ENCODE measurements around the gene ZNF628. TPM values are rescaled to one million over a fixed set of nuclear protein-coding genes. Genes with fewer than 3 reads are reported as not detected.

The ZNF628 gene
- total and polyA plus RNA-seq, 2 of the 4 experiments (the other 2 are of a cell fraction) = 0.18 to 1.9 TPM

GRCh38 chr19:55516878-55517620, 40.6 kb downstream of the ZNF628 start:
- Histone ChIP-seq H4K20me1 (ENCODE audit: insufficient read depth, low read length) (no peaks in the 10 kb centered on the region), H3K36me3 (ENCODE audit: control insufficient read depth, insufficient read depth, low read length) (no peaks in the 10 kb centered on the region), H3K79me1 (ENCODE audit: low read depth in 1 of 2, low read length in 2 of 2) (peaks cover 0 to 18% of the 10 kb centered on the region in 2 experiments; a peak in 2 of 4 replicates), H3K4me1 (ENCODE audit: control insufficient read depth, insufficient read depth, low read length) (peaks cover 2% of the 10 kb centered on the region; the same call in 1 of the 2 replicates), H3K4ac (ENCODE audit: low read depth, low read length) (peak overlapping the region; percentile 27), H3K9me3 (ENCODE audit: control insufficient read depth, insufficient read depth, low read length) (no peaks in the 10 kb centered on the region), H2AK5ac (ENCODE audit: low read depth, low read length) (peak overlapping the region; percentile 22), H4K91ac (ENCODE audit: insufficient read depth, low read depth, low read length) (no peak overlapping the region), H4K8ac (ENCODE audit: low read depth in 2 of 2, low read length in 2 of 2) (peak overlapping the region in 1 of 2 experiments; percentile 79; a peak in 1 of 4 replicates), H2AK9ac (replicated peaks; ENCODE audit: low read depth, low read length, poor library complexity) (peak overlapping the region; percentile 98), H2BK5ac (ENCODE audit: low read depth, low read length, poor library complexity, severe bottlenecking) (peak overlapping the region; percentile 10), H3K9ac (ENCODE audit: low read depth, low read length) (no peak overlapping the region), H3K27me3 (ENCODE audit: control insufficient read depth, insufficient read depth, low read length) (no peaks in the 10 kb centered on the region), H3K4me2 (ENCODE audit: low read depth, low read length) (peak overlapping the region; percentile 52; the same call in 1 of the 2 replicates), H3K27ac (ENCODE audit: insufficient read depth, low read length) (peak overlapping the region; percentile 24), H3K9me1 (ENCODE audit: insufficient read depth, low read length) (peaks cover 22% of the 10 kb centered on the region), H3K4me3 (ENCODE audit: insufficient read depth, low read depth, low read length) (peak overlapping the region; percentile 9), H3K56ac (ENCODE audit: extremely low read depth, insufficient read depth, low read length) (no peak overlapping the region), H3K14ac (replicated peaks; ENCODE audit: low read depth, low read length) (no peak overlapping the region), H3K18ac (ENCODE audit: low read depth, low read length) (no peak overlapping the region), H2BK120ac (ENCODE audit: low read depth, low read length) (0 out of 2 replicates have a peak overlapping the region, but pooled peaks have one; percentile 10), H2BK15ac (ENCODE audit: low read depth, low read length) (no peak overlapping the region), H2BK20ac (ENCODE audit: low read depth, low read length) (no peak overlapping the region; the same call in 1 of the 2 replicates), H4K5ac (ENCODE audit: low read depth, low read length) (peak overlapping the region; percentile 38), H3K23ac (ENCODE audit: low read depth, low read length) (no peak overlapping the region), H2AFZ (replicated peaks; ENCODE audit: low read length, poor library complexity) (peak overlapping the region; percentile 92)
- dilution Hi-C loops (cut with HindIII; ENCODE audit: low sequenced_read_pairs, unreplicated experiment) (no loop called here), in situ Hi-C loops (cut with MboI; ENCODE audit: low sequenced_read_pairs) (loop anchor here (5.0 kb wide), 1 partner anchor 90 kb away; the partner anchor contains the start of gene ZNF865), intact Hi-C loops (cut with micrococcal nuclease) (loop anchor here (1.0 to 2.0 kb wide), 4 partner anchors 20 to 115 kb away; partner anchors contain the start of genes SBK2 and ZNF579)
- ChIA-PET POLR2A (ENCODE audit: unreplicated experiment) (no interaction called here), CTCF (interaction anchor here (0.7 to 1.0 kb wide), 3 partner anchors 31 to 103 kb away, joined by 3 to 7 read pairs (median 4); partner anchors contain the start of gene ZNF865)
- no TSS peak for BruUV-seq (replicated peaks)
- DNase-seq (peak; percentile 91), ATAC-seq (ENCODE audit: low read depth) (peak; percentile 99)
- 30% methylated on average over 23 of the region's 61 CpGs; no CpG with 5 or more reads in 1 of the 2 experiments for WGBS, 2 experiments (ENCODE audit: extremely low coverage in 2 of 2, insufficient read length in 1 of 2)
- TF ChIP-seq CHD1 (IDR thresholded peaks at IDR 0.05; ENCODE audit: low read depth, low read length) = no peak
- TF ChIP-seq RFX5 (IDR thresholded peaks at IDR 0.05; ENCODE audit: low read depth, low read length) = peak; percentile 100
- no peak for TF ChIP-seq MAFK (IDR thresholded peaks at IDR 0.05; ENCODE audit: low read depth, low read length)
- TF ChIP-seq RCOR1 (IDR thresholded peaks at IDR 0.05; ENCODE audit: insufficient replicate concordance, low read length) = no peak
- no peak for TF ChIP-seq FOS (IDR thresholded peaks at IDR 0.05; ENCODE audit: low read depth, low read length)
- TF ChIP-seq BHLHE40 (IDR thresholded peaks at IDR 0.05; ENCODE audit: low read depth, low read length) = peak; percentile 51; the same call in 1 of the 2 replicates
- TF ChIP-seq USF2 (IDR thresholded peaks at IDR 0.05; ENCODE audit: low read depth, low read length) = peak; percentile 19; the same call in 1 of the 2 replicates
- TF ChIP-seq POLR2A (IDR thresholded peaks at IDR 0.05; ENCODE audit: low read depth, low read length) = peak; percentile 44; the same call in 1 of the 2 replicates
- peak; percentile 95 for TF ChIP-seq MAZ (IDR thresholded peaks at IDR 0.05; ENCODE audit: borderline replicate concordance, low read depth, low read length)
- TF ChIP-seq CEBPB (IDR thresholded peaks at IDR 0.05; ENCODE audit: low read depth, low read length) = no peak
- TF ChIP-seq NFE2L2 (IDR thresholded peaks at IDR 0.05; ENCODE audit: low read depth, low read length) = no peak
- TF ChIP-seq RAD21 (IDR thresholded peaks at IDR 0.05; ENCODE audit: low read length) = peak; percentile 98
- no peak for TF ChIP-seq ELK1 (IDR thresholded peaks at IDR 0.05; ENCODE audit: borderline replicate concordance, low read depth, low read length)
- peak; percentile 95 for TF ChIP-seq CTCF (conservative IDR thresholded peaks at IDR 0.05; ENCODE audit: low read depth, low read length)
